Activated T-cell treated with anti-CD3 and anti-CD28 coated beads for 48 hours (primary cell): ENCODE measurements around the gene TMEM225B.
"Not testable (repeated sequence)": the region's sequence is repeated elsewhere in the genome, so short reads cannot be mapped to it uniquely, and the experiment has no call there.

Experiments used
- DNase-seq: peaks from one replicate; pipeline ENCODE4 v3.0.0-alpha.2; 2020; ENCODE audit warnings: low read depth

Gene TMEM225B

DNA sequence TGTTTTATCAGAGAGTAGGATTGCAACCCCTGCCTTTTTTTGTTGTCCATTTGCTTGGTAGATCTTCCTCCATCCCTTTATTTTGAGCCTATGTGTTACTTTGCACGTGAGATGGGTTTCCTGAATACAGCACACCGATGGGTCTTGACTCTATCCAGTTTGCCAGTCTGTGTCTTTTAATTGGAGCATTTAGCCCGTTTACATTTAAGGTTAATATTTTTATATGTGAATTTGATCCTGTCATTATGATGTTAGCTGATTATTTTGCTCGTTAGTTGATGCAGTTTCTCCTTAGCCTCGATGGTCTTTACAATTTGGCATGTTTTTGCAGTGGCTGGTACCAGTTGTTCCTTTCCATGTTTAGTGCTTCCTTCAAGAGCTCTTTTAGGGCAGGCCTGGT lies 59.8 kb downstream of the TMEM225B start:
- not testable (repeated sequence) for DNase-seq
